ENCODE data around the gene RRH. TPM values are rescaled to one million over a fixed set of nuclear protein-coding genes. Genes with fewer than 3 reads are reported as not detected.

The RRH gene
- total and polyA plus RNA-seq, 5 donors from 2014 or later: 0.27 TPM; not detected in 4

DNA sequence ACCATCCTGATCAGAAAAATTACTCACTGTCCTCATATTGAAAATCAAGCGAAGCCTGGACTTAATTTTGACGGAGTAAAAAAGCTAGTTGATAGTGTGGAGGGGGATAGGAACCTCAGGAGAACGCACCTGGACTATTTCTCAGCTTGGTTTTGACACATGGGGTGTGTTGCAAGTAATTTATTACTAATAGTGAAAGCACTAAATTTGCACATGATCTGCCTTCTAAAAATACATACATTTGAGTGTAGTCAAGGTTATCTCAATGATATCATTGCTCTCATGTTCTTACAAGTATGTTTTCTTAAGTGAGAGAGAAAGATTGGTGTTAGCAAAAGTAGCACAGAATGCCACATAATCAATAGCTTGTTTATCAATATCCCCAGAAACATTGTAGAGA lies 49.6 kb downstream of the RRH start:
- Histone ChIP-seq H3K27ac (ENCODE audit: insufficient read depth, low read length, poor library complexity, severe bottlenecking) (no peak overlapping the region), H3K9me3 (ENCODE audit: control insufficient read depth in 2 of 2, low read length in 2 of 2) (no peaks in the 10 kb centered on the region), H3K36me3 (ENCODE audit: control insufficient read depth, insufficient read depth, low read length) (no peaks in the 10 kb centered on the region), H3K27me3 (ENCODE audit: control insufficient read depth, insufficient read depth, low read length) (peaks cover 10% of the 10 kb centered on the region), H3K4me3 (ENCODE audit: low read depth, low read length) (no peak overlapping the region), H3K4me1 (ENCODE audit: control insufficient read depth, insufficient read depth, low read length, poor library complexity, severe bottlenecking) (no peaks in the 10 kb centered on the region)
- no peak for DNase-seq
- H3K4me1 Mint-ChIP-seq: no peaks in the 10 kb centered on the region
- no peak overlapping the region for H3K27ac Mint-ChIP-seq
- no peaks in the 10 kb centered on the region for H3K36me3 Mint-ChIP-seq
- no peak for ATAC-seq (ENCODE audit: low read depth in 2 of 2)
- peaks cover 15% of the 10 kb centered on the region for H3K27me3 Mint-ChIP-seq
- H3K9me3 Mint-ChIP-seq: peaks cover 0 to 2% (median 0%) of the 10 kb centered on the region in 7 donors
- H3K4me3 Mint-ChIP-seq: no peak overlapping the region

- H3K4me1 ChIP-seq (ENCODE audit: control insufficient read depth, insufficient read depth, low read length, poor library complexity, severe bottlenecking): no peaks in the 10 kb centered on the region
- no peaks in the 10 kb centered on the region for H3K36me3 ChIP-seq (ENCODE audit: control insufficient read depth, insufficient read depth, low read length)
- ATAC-seq (ENCODE audit: low read depth in 2 of 2): no peak
- Mint-ChIP-seq H3K27ac (no peak overlapping the region), H3K27me3 (peaks cover 15% of the 10 kb centered on the region), H3K9me3 (peaks cover 0 to 2% (median 0%) of the 10 kb centered on the region in 7 donors), H3K4me1 (no peaks in the 10 kb centered on the region), H3K36me3 (no peaks in the 10 kb centered on the region), H3K4me3 (no peak overlapping the region)
- DNase-seq: no peak
- no peaks in the 10 kb centered on the region for H3K9me3 ChIP-seq (ENCODE audit: control insufficient read depth in 2 of 2, low read length in 2 of 2)
- H3K4me3 ChIP-seq (ENCODE audit: low read depth, low read length): no peak overlapping the region
- no peak overlapping the region for H3K27ac ChIP-seq (ENCODE audit: insufficient read depth, low read length, poor library complexity, severe bottlenecking)
- H3K27me3 ChIP-seq (ENCODE audit: control insufficient read depth, insufficient read depth, low read length): peaks cover 10% of the 10 kb centered on the region
Observed at GRCh38 chr4:109878355-109878754, 50.6 kb downstream of the RRH start.

DNA sequence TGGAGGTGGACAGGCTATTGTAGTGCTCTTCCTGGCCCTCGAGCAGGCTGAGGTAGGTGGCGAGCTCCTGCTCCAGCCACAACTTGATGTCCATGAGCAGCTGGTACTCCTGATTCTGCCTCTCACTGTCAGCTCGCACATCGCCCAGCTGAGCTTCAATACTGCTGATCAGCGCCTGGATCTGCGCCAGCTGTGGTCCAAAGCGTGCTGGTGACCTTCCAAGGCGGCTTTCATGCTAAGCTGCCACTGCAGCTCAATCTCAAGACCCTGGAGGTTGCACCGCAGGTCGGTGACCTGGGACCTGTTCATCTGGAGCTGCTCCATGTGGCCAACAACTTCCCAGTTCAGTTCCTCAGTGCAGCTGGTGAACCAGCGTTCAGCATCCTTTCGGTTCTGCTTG lies 51.3 kb downstream of the RRH start:
- no peaks in the 10 kb centered on the region for H3K4me1 Mint-ChIP-seq
- no peaks in the 10 kb centered on the region for H3K4me1 ChIP-seq (ENCODE audit: control insufficient read depth, insufficient read depth, low read length, poor library complexity, severe bottlenecking)
- no peak overlapping the region for H3K4me3 ChIP-seq (ENCODE audit: low read depth, low read length)
- DNase-seq (no peak), ATAC-seq (ENCODE audit: low read depth in 2 of 2) (no peak)
- H3K36me3 Mint-ChIP-seq: no peaks in the 10 kb centered on the region
- H3K4me3 Mint-ChIP-seq: no peak overlapping the region
- H3K27ac ChIP-seq (ENCODE audit: insufficient read depth, low read length, poor library complexity, severe bottlenecking): no peak overlapping the region
- H3K27me3 Mint-ChIP-seq: peaks cover 15% of the 10 kb centered on the region
- H3K9me3 ChIP-seq (ENCODE audit: control insufficient read depth in 2 of 2, low read length in 2 of 2): no peaks in the 10 kb centered on the region
- H3K9me3 Mint-ChIP-seq: peaks cover 0 to 2% (median 0%) of the 10 kb centered on the region in 7 donors
- H3K27me3 ChIP-seq (ENCODE audit: control insufficient read depth, insufficient read depth, low read length): peaks cover 10% of the 10 kb centered on the region
- no peak overlapping the region for H3K27ac Mint-ChIP-seq
- H3K36me3 ChIP-seq (ENCODE audit: control insufficient read depth, insufficient read depth, low read length): no peaks in the 10 kb centered on the region

DNA sequence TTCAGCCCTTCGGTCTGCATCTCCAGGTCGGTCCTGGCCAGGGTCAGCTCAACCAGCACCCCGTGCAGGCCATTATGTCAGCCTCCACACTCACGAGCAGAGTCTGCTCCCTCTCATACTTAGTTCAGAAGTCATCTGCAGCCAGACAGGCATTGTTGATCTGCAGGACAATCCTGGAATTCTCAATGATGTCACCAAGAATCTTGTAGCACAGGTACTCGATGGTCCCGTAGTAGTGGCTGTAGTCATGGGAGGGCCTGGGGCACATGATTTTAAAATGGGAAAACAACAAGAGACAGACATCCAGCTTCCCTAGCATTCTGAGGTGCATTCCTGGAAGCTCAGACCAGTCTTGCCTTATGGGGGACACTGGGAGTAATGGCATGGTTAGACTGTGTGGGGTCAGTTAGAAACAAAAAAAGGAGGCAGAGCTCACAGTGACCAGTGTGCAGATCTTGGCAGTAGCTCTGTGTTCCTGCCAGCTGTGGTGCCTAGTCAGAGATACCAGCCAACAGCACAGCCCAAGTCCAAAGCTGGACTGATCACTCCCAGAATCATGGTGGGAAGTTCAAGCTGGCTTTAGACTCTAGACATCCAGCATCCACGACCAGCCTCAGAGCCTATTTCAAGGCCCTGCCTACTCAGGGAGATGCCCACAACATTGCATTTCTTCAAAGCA lies 52.0 kb downstream of the RRH start:
- H3K4me3 Mint-ChIP-seq: no peak overlapping the region
- H3K27ac Mint-ChIP-seq: no peak overlapping the region
- no peaks in the 10 kb centered on the region for H3K36me3 Mint-ChIP-seq
- H3K27me3 Mint-ChIP-seq: peaks cover 15% of the 10 kb centered on the region
- no peak for DNase-seq
- Histone ChIP-seq H3K36me3 (ENCODE audit: control insufficient read depth, insufficient read depth, low read length) (no peaks in the 10 kb centered on the region), H3K4me1 (ENCODE audit: control insufficient read depth, insufficient read depth, low read length, poor library complexity, severe bottlenecking) (no peaks in the 10 kb centered on the region), H3K9me3 (ENCODE audit: control insufficient read depth in 2 of 2, low read length in 2 of 2) (no peaks in the 10 kb centered on the region), H3K27me3 (ENCODE audit: control insufficient read depth, insufficient read depth, low read length) (peaks cover 10% of the 10 kb centered on the region), H3K4me3 (ENCODE audit: low read depth, low read length) (no peak overlapping the region), H3K27ac (ENCODE audit: insufficient read depth, low read length, poor library complexity, severe bottlenecking) (no peak overlapping the region)
- ATAC-seq (ENCODE audit: low read depth in 2 of 2): no peak
- no peaks in the 10 kb centered on the region for H3K4me1 Mint-ChIP-seq
- H3K9me3 Mint-ChIP-seq: peaks cover 0 to 2% (median 0%) of the 10 kb centered on the region in 7 donors

DNA sequence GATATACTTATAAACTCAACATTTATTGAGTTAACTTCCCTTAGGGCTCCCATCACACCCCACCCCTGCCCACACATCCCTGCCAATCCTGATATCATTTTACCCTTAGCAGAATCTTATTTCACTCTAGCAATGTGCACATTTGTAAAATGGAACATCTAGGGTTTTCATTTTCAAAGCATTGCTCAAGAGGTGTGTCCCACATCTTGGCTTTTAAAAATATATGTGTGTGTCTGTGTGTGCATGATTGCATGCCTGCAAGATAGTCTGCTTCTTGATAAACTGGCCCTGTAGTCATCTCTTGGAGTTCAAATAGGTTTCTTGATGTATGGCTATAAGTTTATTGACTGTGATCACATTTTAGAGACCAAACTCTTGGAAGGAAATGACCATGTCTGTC lies 58.5 kb downstream of the RRH start:
- H3K4me1 ChIP-seq (ENCODE audit: control insufficient read depth, insufficient read depth, low read length, poor library complexity, severe bottlenecking): no peaks in the 10 kb centered on the region
- Mint-ChIP-seq H3K4me3 (no peak overlapping the region), H3K36me3 (no peaks in the 10 kb centered on the region), H3K4me1 (no peaks in the 10 kb centered on the region), H3K9me3 (peaks cover 0 to under 1% (median 0%) of the 10 kb centered on the region in 7 donors), H3K27ac (no peak overlapping the region), H3K27me3 (peaks cover 27% of the 10 kb centered on the region)
- no peak overlapping the region for H3K4me3 ChIP-seq (ENCODE audit: low read depth, low read length)
- no peaks in the 10 kb centered on the region for H3K9me3 ChIP-seq (ENCODE audit: control insufficient read depth in 2 of 2, low read length in 2 of 2)
- DNase-seq (no peak), ATAC-seq (ENCODE audit: low read depth in 2 of 2) (no peak)
- H3K36me3 ChIP-seq (ENCODE audit: control insufficient read depth, insufficient read depth, low read length): no peaks in the 10 kb centered on the region
- no peak overlapping the region for H3K27ac ChIP-seq (ENCODE audit: insufficient read depth, low read length, poor library complexity, severe bottlenecking)
- H3K27me3 ChIP-seq (ENCODE audit: control insufficient read depth, insufficient read depth, low read length): peaks cover 5% of the 10 kb centered on the region

DNA sequence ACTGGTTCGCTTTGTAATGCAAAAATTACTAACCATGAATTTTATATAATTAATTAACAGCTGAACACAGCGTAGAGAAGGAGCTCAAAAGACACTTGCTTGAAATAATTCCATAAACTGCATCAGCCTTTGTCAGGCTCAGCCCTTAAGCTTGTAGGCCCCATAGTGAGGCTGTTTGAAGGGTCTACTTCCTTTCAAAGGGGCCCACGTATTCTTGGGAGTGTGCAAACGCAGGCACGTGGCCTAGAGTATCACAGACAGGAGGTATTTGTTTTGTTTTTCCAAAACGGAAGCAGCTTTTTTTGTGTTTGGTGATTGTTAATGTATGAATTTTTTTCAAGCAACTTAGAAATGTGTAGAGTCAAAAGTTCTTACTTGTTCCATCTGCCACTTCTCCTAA lies 59.3 kb downstream of the RRH start:
- Histone ChIP-seq H3K9me3 (ENCODE audit: control insufficient read depth in 2 of 2, low read length in 2 of 2) (no peaks in the 10 kb centered on the region), H3K4me3 (ENCODE audit: low read depth, low read length) (no peak overlapping the region), H3K4me1 (ENCODE audit: control insufficient read depth, insufficient read depth, low read length, poor library complexity, severe bottlenecking) (no peaks in the 10 kb centered on the region), H3K36me3 (ENCODE audit: control insufficient read depth, insufficient read depth, low read length) (no peaks in the 10 kb centered on the region), H3K27me3 (ENCODE audit: control insufficient read depth, insufficient read depth, low read length) (peaks cover 3% of the 10 kb centered on the region), H3K27ac (ENCODE audit: insufficient read depth, low read length, poor library complexity, severe bottlenecking) (no peak overlapping the region)
- H3K27ac Mint-ChIP-seq: no peak overlapping the region
- H3K27me3 Mint-ChIP-seq: peaks cover 28% of the 10 kb centered on the region
- DNase-seq (no peak), ATAC-seq (ENCODE audit: low read depth in 2 of 2) (no peak)
- no peaks in the 10 kb centered on the region for H3K4me1 Mint-ChIP-seq
- no peak overlapping the region for H3K4me3 Mint-ChIP-seq
- peaks cover 0 to 3% (median 0%) of the 10 kb centered on the region in 7 donors for H3K9me3 Mint-ChIP-seq
- H3K36me3 Mint-ChIP-seq: no peaks in the 10 kb centered on the region

- no peak overlapping the region for H3K4me3 Mint-ChIP-seq
- ATAC-seq (ENCODE audit: low read depth in 2 of 2): no peak
- no peaks in the 10 kb centered on the region for H3K4me1 ChIP-seq (ENCODE audit: control insufficient read depth, insufficient read depth, low read length, poor library complexity, severe bottlenecking)
- no peaks in the 10 kb centered on the region for H3K4me1 Mint-ChIP-seq
- no peak overlapping the region for H3K27ac ChIP-seq (ENCODE audit: insufficient read depth, low read length, poor library complexity, severe bottlenecking)
- H3K4me3 ChIP-seq (ENCODE audit: low read depth, low read length): no peak overlapping the region
- no peak overlapping the region for H3K27ac Mint-ChIP-seq
- H3K27me3 ChIP-seq (ENCODE audit: control insufficient read depth, insufficient read depth, low read length): peaks cover 2% of the 10 kb centered on the region
- no peaks in the 10 kb centered on the region for H3K9me3 ChIP-seq (ENCODE audit: control insufficient read depth in 2 of 2, low read length in 2 of 2)
- H3K36me3 Mint-ChIP-seq: no peaks in the 10 kb centered on the region
- DNase-seq: no peak
- peaks cover 26% of the 10 kb centered on the region for H3K27me3 Mint-ChIP-seq
- H3K9me3 Mint-ChIP-seq: peaks cover 0 to 4% (median 0%) of the 10 kb centered on the region in 7 donors
- no peaks in the 10 kb centered on the region for H3K36me3 ChIP-seq (ENCODE audit: control insufficient read depth, insufficient read depth, low read length)
Observed at GRCh38 chr4:109890076-109890475, 62.3 kb downstream of the RRH start.
